Activated CD4-positive, alpha-beta memory T cell treated with anti-CD3 and anti-CD28 coated beads, Interleukin-2, amount 10 ng/mL, durations not matched to agents 7 days and 5 days (primary cell): ENCODE results near the gene SMIM36. TPM values are rescaled to one million over a fixed set of nuclear protein-coding genes. Genes with fewer than 3 reads are reported as not detected.
A peak's percentile ranks its signal among the peaks of the same experiment; 100 is the strongest.
"Not testable (repeated sequence)": the region's sequence is repeated elsewhere in the genome, so short reads cannot be mapped to it uniquely, and the experiment has no call there.

ENCODE experiments used
- CTCF ChIA-PET: fragments of 350-600 bp; sonication (Branson Sonifier 250); formaldehyde crosslinking; loops from one replicate; lab custom pipeline; 2021; ENCODE audit warnings: antibody characterized with exemption, inconsistent platforms; lab: Charles Lee
- POLR2A ChIA-PET: fragments of 350-600 bp; sonication (Branson Sonifier 250); formaldehyde crosslinking; loops from one replicate; lab custom pipeline; 2021; ENCODE audit warnings: antibody characterized with exemption; lab: Charles Lee
- DNase-seq: peaks from one replicate; pipeline ENCODE4 v3.0.0-alpha.2; 2020
- H3K27ac Mint-ChIP-seq: one replicate; pipeline ENCODE4 v1.8.0; 2021; ENCODE audit warnings: mild to moderate bottlenecking, mixed read lengths
- H3K27me3 Mint-ChIP-seq: one replicate; pipeline ENCODE4 v1.8.0; 2021; ENCODE audit warnings: mixed read lengths
- H3K36me3 Mint-ChIP-seq: one replicate; pipeline ENCODE4 v1.8.0; 2021; ENCODE audit warnings: low read depth, mixed read lengths
- H3K4me1 Mint-ChIP-seq: one replicate; pipeline ENCODE4 v1.8.0; 2021; ENCODE audit warnings: mixed read lengths
- H3K4me3 Mint-ChIP-seq: one replicate; pipeline ENCODE4 v1.8.0; 2021; ENCODE audit warnings: mild to moderate bottlenecking, mixed read lengths
- H3K9me3 Mint-ChIP-seq: one replicate; pipeline ENCODE4 v1.8.0; 2021; ENCODE audit warnings: mixed read lengths
- total RNA-seq, 2 experiments: library from RNA; stranded (reverse); gene quantifications; one replicate each; pipeline ENCODE4 v1.2.3, GENCODE V29; 2021

Gene SMIM36
- total RNA-seq, 2 experiments from 2014 or later: not detected

DNA sequence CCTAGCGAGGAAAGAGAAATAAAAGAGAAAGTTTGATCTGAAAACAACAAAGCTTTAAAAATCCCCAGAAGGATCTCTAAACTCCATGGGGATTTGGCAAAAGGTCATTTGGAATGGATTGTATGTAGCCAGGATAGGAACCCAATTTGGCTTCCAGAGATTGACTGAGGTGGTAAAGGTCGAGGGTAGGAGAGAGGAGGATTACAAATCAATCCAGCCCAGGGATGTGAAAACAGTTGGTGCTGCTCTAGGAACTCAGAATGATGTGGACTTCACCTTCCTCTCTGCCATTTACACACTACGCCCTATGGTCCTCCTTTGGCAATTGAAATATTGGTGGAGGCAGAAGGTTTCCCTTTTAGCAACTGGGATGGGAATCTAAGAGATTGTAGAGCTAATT lies 18.8 kb upstream of the SMIM36 start:
- Mint-ChIP-seq H3K27ac (no peak overlapping the region), H3K4me1 (peaks cover 2% of the 10 kb centered on the region), H3K36me3 (no peaks in the 10 kb centered on the region), H3K27me3 (peaks cover 22% of the 10 kb centered on the region), H3K4me3 (no peak overlapping the region), H3K9me3 (no peaks in the 10 kb centered on the region)
- POLR2A ChIA-PET: no interaction called here
- CTCF ChIA-PET: interaction anchor here (1.0 kb wide), 1 partner anchor 239 kb away, joined by 3 read pairs; no protein-coding TSS in a partner anchor
- DNase-seq: no peak

DNA sequence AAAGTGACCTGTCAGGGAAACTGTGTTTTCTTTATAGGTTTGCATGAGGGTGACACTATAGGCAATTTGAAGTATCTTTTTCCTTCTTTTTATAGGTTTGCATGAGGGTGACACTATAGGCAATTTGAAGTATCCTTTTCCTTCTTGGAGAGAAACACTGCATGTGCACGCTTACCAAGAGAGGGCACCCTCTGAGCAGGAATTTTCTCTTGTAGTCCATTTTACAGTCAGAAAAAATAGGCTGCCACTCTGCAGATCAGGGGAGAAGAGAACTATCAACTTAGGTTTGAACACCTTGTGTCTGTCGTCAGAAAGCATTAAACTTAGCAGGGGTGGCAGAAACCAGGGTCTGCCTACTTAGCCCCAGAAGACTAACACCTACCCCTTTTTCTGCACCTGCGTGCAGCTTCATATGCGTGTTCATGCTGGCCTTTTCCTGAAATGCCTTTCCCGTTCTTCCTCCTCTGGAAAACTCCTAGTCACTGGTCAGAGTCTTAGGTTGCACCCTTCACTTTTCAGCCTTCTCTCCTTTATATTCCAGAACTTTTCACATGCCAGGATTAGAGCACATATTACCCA lies 16.4 kb upstream of the SMIM36 start:
- POLR2A ChIA-PET: interaction anchor here (1.2 kb wide), 1 partner anchor 190 kb away, joined by 3 read pairs; no protein-coding TSS in a partner anchor
- H3K9me3 Mint-ChIP-seq: no peaks in the 10 kb centered on the region
- H3K4me1 Mint-ChIP-seq: peaks cover 15% of the 10 kb centered on the region
- CTCF ChIA-PET: interaction anchor here (1.2 to 4.8 kb wide), 7 partner anchors 16 to 242 kb away, joined by 3 to 40 read pairs (median 14); partner anchors contain the start of gene SMIM36
- no peak for DNase-seq
- no peak overlapping the region for H3K4me3 Mint-ChIP-seq
- peaks cover 20% of the 10 kb centered on the region for H3K27me3 Mint-ChIP-seq
- H3K27ac Mint-ChIP-seq: no peak overlapping the region
- no peaks in the 10 kb centered on the region for H3K36me3 Mint-ChIP-seq

DNA sequence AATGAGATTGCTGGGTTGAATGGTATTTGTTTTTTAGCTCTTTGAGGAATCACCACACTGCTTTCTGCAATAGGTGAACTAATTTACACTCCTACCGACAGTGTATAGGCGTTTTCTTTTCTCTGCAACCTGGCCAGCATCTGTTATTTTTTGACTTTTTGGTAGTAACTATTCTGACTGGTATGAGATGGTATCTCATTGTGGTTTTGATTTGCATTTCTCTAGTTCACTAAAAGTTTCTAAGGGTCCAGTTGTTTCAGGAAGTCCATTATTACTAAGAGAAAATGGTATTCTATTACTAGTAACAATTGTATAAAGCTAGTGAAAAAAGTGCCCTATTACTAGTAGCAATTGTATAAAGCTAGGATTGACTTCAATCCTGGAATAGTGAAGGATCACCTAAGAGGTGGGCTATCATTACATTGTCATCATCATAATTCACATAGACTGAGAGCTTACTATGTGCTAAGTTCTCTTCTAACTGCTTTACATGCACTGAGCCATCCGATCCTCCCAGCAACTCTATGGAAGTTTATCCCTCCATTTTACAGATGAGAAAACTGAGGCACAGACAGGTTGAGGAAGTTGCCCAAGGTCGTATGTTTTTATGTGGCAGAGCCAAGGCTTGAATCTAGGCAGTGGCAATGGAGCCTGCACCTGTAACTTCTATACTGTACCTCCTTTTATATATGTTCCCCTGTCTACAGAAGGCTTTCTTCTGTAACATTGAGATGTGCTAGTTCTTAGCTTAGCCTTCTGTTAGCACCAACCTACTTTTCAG lies 13.4 kb upstream of the SMIM36 start:
- Mint-ChIP-seq H3K4me1 (peaks cover 15% of the 10 kb centered on the region), H3K36me3 (no peaks in the 10 kb centered on the region), H3K27ac (no peak overlapping the region), H3K27me3 (peaks cover 17% of the 10 kb centered on the region), H3K4me3 (no peak overlapping the region), H3K9me3 (no peaks in the 10 kb centered on the region)
- CTCF ChIA-PET: interaction anchor here (1.2 to 4.8 kb wide), 7 partner anchors 9 to 192 kb away, joined by 3 to 32 read pairs (median 4); no protein-coding TSS in a partner anchor
- no peak for DNase-seq
- POLR2A ChIA-PET: interaction anchor here (0.6 kb wide), 1 partner anchor 193 kb away, joined by 3 read pairs; no protein-coding TSS in a partner anchor

DNA sequence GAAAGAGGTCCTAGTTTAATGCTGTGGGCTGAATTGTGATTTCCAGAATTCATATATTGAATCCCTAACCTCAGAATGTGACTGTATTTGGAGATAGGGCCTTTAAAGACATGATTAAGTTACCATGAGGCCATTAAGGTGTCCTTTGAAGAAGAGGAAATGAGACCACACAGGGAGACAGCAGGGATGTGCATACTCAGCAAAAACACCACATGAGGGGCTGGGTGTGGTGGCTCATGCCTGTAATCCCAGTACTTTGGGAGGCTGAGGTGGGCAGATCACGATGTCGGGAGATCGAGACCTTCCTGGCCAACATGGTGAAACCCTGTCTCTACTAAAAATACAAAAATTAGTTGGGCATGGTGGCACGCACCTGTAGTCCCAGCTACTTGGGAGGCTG lies 11.8 kb upstream of the SMIM36 start:
- CTCF ChIA-PET: interaction anchor here (0.7 to 2.2 kb wide), 4 partner anchors 9 to 1141 kb away, joined by 3 to 11 read pairs (median 6); no protein-coding TSS in a partner anchor
- H3K4me3 Mint-ChIP-seq, H3K9me3 Mint-ChIP-seq, DNase-seq, H3K36me3 Mint-ChIP-seq, H3K27ac Mint-ChIP-seq, POLR2A ChIA-PET: not testable (repeated sequence)
- Mint-ChIP-seq H3K4me1 (peaks cover 15% of the 10 kb centered on the region), H3K27me3 (peaks cover 17% of the 10 kb centered on the region)

DNA sequence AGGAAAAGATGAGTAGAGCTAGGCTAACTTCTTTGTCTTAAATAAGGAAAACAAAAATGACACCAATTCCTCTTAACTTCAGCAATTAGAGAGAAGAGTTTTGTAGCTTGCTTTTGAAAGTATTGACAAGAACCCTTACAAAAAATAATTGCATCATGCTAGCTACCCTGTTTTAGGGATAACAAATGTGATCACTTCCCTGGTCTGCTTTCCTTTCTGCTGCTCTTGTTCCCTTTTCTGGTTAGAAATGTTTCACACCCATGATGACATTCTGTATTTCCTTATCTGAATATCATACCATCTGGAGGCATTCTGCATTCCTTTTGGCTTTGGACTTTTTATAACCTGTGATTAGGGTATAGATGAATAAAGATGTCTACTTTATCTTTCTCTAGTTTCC lies 9.9 kb upstream of the SMIM36 start:
- CTCF ChIA-PET: interaction anchor here (0.7 to 1.5 kb wide), 2 partner anchors 81 to 91 kb away, joined by 3 to 5 read pairs; no protein-coding TSS in a partner anchor
- POLR2A ChIA-PET: no interaction called here
- H3K27ac Mint-ChIP-seq: no peak overlapping the region
- H3K4me1 Mint-ChIP-seq: peaks cover 15% of the 10 kb centered on the region
- no peaks in the 10 kb centered on the region for H3K9me3 Mint-ChIP-seq
- no peaks in the 10 kb centered on the region for H3K36me3 Mint-ChIP-seq
- H3K4me3 Mint-ChIP-seq: no peak overlapping the region
- H3K27me3 Mint-ChIP-seq: peaks cover 21% of the 10 kb centered on the region
- DNase-seq: no peak

DNA sequence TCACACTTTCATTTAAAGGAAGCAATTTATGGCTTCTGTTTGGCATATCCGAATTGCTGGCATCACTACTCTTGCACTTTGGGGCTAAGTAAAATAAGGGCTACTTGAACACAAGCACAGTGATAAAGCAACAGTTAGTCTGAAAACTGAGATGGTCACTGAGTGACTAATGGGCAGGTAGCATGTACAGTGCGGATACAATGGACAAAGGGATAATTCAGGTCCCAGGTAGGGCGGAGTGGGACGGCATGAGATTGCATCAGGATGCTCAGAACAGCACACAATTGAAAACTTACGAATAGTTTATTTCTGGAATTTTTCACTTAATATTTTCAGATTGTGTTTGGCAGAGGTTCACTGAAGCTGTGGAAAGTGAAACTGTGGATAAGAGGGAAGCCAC lies 9.2 kb upstream of the SMIM36 start:
- H3K27ac Mint-ChIP-seq: no peak overlapping the region
- POLR2A ChIA-PET: no interaction called here
- H3K27me3 Mint-ChIP-seq: peaks cover 23% of the 10 kb centered on the region
- peaks cover 15% of the 10 kb centered on the region for H3K4me1 Mint-ChIP-seq
- H3K9me3 Mint-ChIP-seq: no peaks in the 10 kb centered on the region
- H3K36me3 Mint-ChIP-seq: no peaks in the 10 kb centered on the region
- CTCF ChIA-PET: interaction anchor here (1.5 kb wide), 1 partner anchor 82 kb away, joined by 5 read pairs; no protein-coding TSS in a partner anchor
- DNase-seq: no peak
- H3K4me3 Mint-ChIP-seq: no peak overlapping the region

DNA sequence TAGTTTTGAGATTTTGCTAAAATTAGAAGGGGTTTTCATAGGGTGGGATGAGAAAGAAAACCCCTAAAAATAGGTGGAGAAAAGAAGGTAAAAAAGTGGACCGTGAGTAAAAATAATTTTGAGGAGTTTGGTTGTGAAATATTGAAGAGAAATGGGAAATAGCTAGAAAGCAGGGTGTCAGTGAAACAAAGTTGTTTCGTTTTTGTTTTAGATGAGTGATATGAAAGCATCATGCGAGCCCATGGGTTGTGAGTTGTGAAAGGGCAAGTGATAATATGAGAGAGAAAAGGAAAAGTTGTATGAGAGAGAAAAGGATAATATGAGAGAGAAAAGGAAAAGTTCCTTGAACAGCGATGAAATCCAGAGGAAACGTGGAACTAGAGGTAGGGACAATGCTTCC lies 7.3 kb upstream of the SMIM36 start:
- ChIA-PET POLR2A (no interaction called here), CTCF (no interaction called here)
- Mint-ChIP-seq H3K4me3 (no peak overlapping the region), H3K27me3 (peaks cover 24% of the 10 kb centered on the region), H3K27ac (no peak overlapping the region), H3K9me3 (no peaks in the 10 kb centered on the region), H3K36me3 (no peaks in the 10 kb centered on the region), H3K4me1 (peaks cover 5% of the 10 kb centered on the region)
- no peak for DNase-seq

DNA sequence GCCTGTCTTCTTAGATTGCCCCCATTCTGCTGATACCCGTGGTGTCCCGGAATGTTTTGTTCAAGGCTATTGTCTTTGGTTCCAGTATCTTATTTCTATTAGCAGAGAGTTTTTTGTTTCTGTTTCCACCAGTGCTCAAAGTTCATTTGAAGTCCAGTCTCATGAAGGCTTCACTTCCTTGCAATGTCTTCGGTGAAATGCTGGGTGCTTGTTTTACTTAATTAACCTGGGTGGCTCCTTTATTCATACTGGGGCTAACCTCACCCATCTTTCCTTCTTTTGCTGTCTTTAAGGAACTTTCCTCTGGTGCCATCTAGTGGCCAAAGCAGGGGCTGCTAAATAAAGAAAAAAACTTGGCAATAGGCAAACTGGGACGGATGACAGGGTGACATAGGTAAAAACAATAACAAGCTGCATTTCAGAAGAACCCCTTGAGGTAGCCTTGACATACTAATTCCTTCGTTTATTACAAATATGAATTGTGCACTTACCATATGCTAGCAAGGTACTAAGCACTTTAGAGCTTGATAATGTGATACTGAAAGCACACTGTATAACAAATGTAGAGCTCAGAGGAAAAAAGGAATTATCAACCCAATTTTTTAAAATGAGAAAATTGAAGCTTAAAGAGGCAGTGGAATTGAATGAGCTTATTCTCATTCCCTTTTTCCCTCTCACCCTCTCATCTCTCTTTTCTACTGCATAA lies 2.8 kb upstream of the SMIM36 start:
- ChIA-PET POLR2A (no interaction called here), CTCF (interaction anchor here (0.7 to 1.2 kb wide), 18 partner anchors 10 to 525 kb away, joined by 3 to 13 read pairs (median 4); partner anchors contain the start of gene MMD)
- Mint-ChIP-seq H3K27me3 (peaks cover 14% of the 10 kb centered on the region), H3K4me1 (peaks cover 17% of the 10 kb centered on the region), H3K4me3 (no peak overlapping the region), H3K9me3 (no peaks in the 10 kb centered on the region), H3K36me3 (no peaks in the 10 kb centered on the region), H3K27ac (no peak overlapping the region)
- peak; percentile 67 for DNase-seq

DNA sequence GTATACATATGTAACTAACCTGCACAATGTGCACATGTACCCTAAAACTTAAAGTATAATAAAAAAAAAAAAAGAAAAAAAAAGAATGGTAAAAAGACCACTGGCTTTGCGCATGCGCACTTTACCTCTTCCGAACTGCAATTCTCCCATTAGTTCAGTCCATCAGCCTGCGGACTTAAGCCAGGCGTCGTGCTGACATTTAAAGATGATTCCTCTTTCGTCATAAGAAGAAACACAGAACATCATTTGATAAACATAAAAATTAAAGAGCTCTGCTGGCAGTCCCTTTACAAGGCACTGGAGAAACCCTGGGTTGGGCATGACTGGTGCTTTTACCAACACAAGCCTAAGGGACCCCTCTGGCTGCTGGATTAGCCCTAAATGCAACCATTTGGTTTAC lies 3.6 kb downstream of the SMIM36 start:
- H3K36me3 Mint-ChIP-seq, H3K9me3 Mint-ChIP-seq, CTCF ChIA-PET, POLR2A ChIA-PET, H3K4me3 Mint-ChIP-seq, DNase-seq, H3K27me3 Mint-ChIP-seq, H3K27ac Mint-ChIP-seq: not testable (repeated sequence)
- H3K4me1 Mint-ChIP-seq: peaks cover 12% of the 10 kb centered on the region

DNA sequence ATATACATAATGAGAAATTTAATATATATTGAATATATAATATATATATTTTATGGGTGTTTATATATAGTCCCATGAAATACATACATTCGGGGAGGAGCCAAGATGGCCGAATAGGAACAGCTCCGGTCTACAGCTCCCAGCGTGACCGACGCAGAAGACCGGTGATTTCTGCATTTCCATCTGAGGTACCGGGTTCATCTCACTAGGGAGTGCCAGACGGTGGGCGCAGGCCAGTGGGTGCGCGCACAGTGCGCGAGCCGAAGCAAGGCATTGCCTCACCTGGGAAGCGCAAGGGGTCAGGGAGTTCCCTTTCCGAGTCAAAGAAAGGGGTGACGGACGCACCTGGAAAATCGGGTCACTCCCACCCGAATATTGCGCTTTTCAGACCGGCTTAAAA lies 9.6 kb downstream of the SMIM36 start:
- H3K27me3 Mint-ChIP-seq, POLR2A ChIA-PET, CTCF ChIA-PET, H3K4me3 Mint-ChIP-seq, DNase-seq, H3K36me3 Mint-ChIP-seq, H3K9me3 Mint-ChIP-seq, H3K4me1 Mint-ChIP-seq, H3K27ac Mint-ChIP-seq: not testable (repeated sequence)

DNA sequence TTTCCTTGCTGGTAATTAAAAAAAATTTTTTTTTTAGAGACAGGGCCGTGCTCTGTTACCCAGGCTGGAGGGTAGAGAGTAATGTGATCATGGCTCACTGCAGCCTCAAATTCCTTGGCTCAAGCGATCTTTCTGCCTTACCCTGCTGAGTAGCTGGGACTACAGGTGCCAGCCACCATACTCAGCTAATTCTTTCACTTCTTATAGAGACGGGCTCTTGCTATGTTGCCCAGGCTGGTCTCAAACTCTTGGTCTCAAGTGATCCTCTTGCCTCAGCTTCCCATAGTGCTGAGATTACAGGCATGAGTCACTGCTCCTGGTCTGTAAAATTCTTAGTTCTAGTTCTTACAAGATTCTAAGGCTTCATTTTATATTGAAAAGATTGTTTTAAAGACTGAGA lies 11.1 kb downstream of the SMIM36 start:
- Mint-ChIP-seq H3K4me3 (no peak overlapping the region), H3K27ac (no peak overlapping the region), H3K9me3 (no peaks in the 10 kb centered on the region), H3K4me1 (no peaks in the 10 kb centered on the region), H3K27me3 (peaks cover 10% of the 10 kb centered on the region), H3K36me3 (no peaks in the 10 kb centered on the region)
- ChIA-PET CTCF (interaction anchor here (0.8 to 0.9 kb wide), 2 partner anchors 11 to 26 kb away, joined by 3 to 4 read pairs; partner anchors contain the start of gene SMIM36), POLR2A (interaction anchor here (1.5 kb wide), 1 partner anchor 80 kb away, joined by 4 read pairs; no protein-coding TSS in a partner anchor)
- no peak for DNase-seq

DNA sequence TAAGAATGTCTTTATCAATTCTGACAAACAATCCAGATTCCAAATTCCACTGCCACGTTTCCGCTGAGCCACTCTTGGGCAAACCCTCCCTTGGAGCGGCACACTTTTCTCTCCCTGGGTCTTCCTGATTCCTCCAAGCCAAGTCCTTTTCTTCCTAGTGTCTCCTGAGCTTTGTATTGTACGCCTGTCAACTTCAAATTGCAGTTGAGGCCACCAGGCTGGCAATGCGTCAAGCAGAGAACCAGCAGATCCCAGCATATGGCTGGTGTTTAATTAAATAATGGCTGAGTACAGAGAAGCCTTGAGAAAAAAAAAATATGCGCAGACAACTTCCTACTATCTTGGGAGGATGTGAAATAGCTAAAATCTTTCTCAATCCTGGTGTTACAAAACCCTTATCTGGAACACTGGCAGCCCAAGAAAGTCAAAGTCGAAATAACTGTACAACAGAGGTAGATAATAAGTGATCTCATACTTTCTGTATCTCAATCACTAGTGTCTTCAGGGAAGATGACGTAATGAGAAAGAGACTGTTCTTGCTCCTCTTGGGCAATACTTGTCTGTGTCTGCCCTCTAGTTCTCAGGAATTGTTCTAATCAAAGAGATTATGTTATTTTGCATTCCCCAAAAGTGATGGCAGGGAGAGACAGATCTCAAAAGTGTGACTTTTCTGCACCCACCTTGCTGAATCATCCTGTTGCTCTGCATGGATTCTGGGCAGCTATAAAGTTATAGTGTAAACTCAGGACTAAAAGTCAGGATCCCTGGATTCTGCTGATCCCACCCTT lies 15.0 kb downstream of the SMIM36 start:
- Mint-ChIP-seq H3K27ac (no peak overlapping the region), H3K4me1 (no peaks in the 10 kb centered on the region), H3K4me3 (no peak overlapping the region), H3K27me3 (peaks cover 17% of the 10 kb centered on the region), H3K9me3 (no peaks in the 10 kb centered on the region), H3K36me3 (no peaks in the 10 kb centered on the region)
- DNase-seq: no peak
- POLR2A ChIA-PET: interaction anchor here (0.7 kb wide), 1 partner anchor 90 kb away, joined by 3 read pairs; no protein-coding TSS in a partner anchor
- CTCF ChIA-PET: no interaction called here
